Measurements from ENCODE around the gene SHROOM2.
"Not testable (repeated sequence)": the region's sequence is repeated elsewhere in the genome, so short reads cannot be mapped to it uniquely, and the experiment has no call there.

SHROOM2 gene

GRCh38 chrX:9842541-9842940, 56.3 kb downstream of the SHROOM2 start:
- DNase-seq = no peak

- no peak for DNase-seq
Measured at GRCh38 chrX:9844936-9845577, 58.8 kb downstream of the SHROOM2 start.

GRCh38 chrX:9845578-9845952, 59.3 kb downstream of the SHROOM2 start:
- no peak for DNase-seq

- no peak for DNase-seq
Measured at GRCh38 chrX:9846631-9847030, 60.4 kb downstream of the SHROOM2 start.

GRCh38 chrX:9847071-9847470, 60.8 kb downstream of the SHROOM2 start:
- no peak for DNase-seq

GRCh38 chrX:9848718-9849479, 62.7 kb downstream of the SHROOM2 start:
- no peak for DNase-seq

- DNase-seq = no peak
Measured at GRCh38 chrX:9851890-9852289, 65.7 kb downstream of the SHROOM2 start.

GRCh38 chrX:9853307-9853706, 67.1 kb downstream of the SHROOM2 start:
- no peak for DNase-seq

- DNase-seq = no peak
Measured at GRCh38 chrX:9855561-9856283, 69.5 kb downstream of the SHROOM2 start.

GRCh38 chrX:9856588-9856987, 70.4 kb downstream of the SHROOM2 start:
- no peak for DNase-seq

- no peak for DNase-seq
Measured at GRCh38 chrX:9857575-9858474, 71.6 kb downstream of the SHROOM2 start.

- DNase-seq = not testable (repeated sequence)
Measured at GRCh38 chrX:9858684-9859083, 72.5 kb downstream of the SHROOM2 start.

GRCh38 chrX:9859711-9860555, 73.7 kb downstream of the SHROOM2 start:
- DNase-seq = no peak

- DNase-seq = no peak
Measured at GRCh38 chrX:9860826-9861225, 74.6 kb downstream of the SHROOM2 start.

GRCh38 chrX:9861711-9862110, 75.5 kb downstream of the SHROOM2 start:
- no peak for DNase-seq

GRCh38 chrX:9862525-9862924, 76.3 kb downstream of the SHROOM2 start:
- no peak for DNase-seq

GRCh38 chrX:9862953-9863352, 76.7 kb downstream of the SHROOM2 start:
- DNase-seq = no peak

- no peak for DNase-seq
Measured at GRCh38 chrX:9864011-9864410, 77.8 kb downstream of the SHROOM2 start.

GRCh38 chrX:9865804-9866472, 79.7 kb downstream of the SHROOM2 start:
- DNase-seq = no peak

- DNase-seq = no peak
Measured at GRCh38 chrX:9866633-9867032, 80.4 kb downstream of the SHROOM2 start.

GRCh38 chrX:9867226-9867625, 81.0 kb downstream of the SHROOM2 start:
- no peak for DNase-seq
